H9 (cell line): Measurements from ENCODE around the gene ARHGAP26. TPM values are rescaled to one million over a fixed set of nuclear protein-coding genes. Genes with fewer than 3 reads are reported as not detected.

Experiments used
- DNase-seq: peaks from one replicate; pipeline ENCODE4 v3.0.0-alpha.2; 2017
- H2AFZ ChIP-seq: one replicate; pipeline ENCODE4 v1.6.1; 2013; ENCODE audit warnings: mild to moderate bottlenecking, low read length, control low read depth, moderate library complexity
- H2AK5ac ChIP-seq: 2 replicates; pipeline ENCODE4 v1.6.1; 2013; ENCODE audit warnings: low read length, control low read depth, mixed read lengths; ENCODE audit not compliant: insufficient read length
- H2BK120ac ChIP-seq: one replicate; pipeline ENCODE4 v1.6.1; 2013; ENCODE audit warnings: low read depth, mild to moderate bottlenecking, low read length, control low read depth, inconsistent platforms; ENCODE audit not compliant: poor library complexity, severe bottlenecking
- H2BK12ac ChIP-seq: 2 replicates; pipeline ENCODE4 v1.6.1; 2013; ENCODE audit warnings: low read length, control low read depth, mixed read lengths, low read depth; ENCODE audit not compliant: insufficient read length
- H2BK15ac ChIP-seq: 2 replicates; pipeline ENCODE4 v1.6.1; 2013; ENCODE audit warnings: low read depth, low read length, control low read depth
- H2BK20ac ChIP-seq: one replicate; pipeline ENCODE4 v1.6.1; 2013; ENCODE audit warnings: low read depth, mild to moderate bottlenecking, low read length, control low read depth, inconsistent platforms; ENCODE audit not compliant: poor library complexity, severe bottlenecking
- H2BK5ac ChIP-seq: 2 replicates; pipeline ENCODE4 v1.6.1; 2013; ENCODE audit warnings: low read length, control low read depth, mixed read lengths; ENCODE audit not compliant: insufficient read length
- H3K14ac ChIP-seq: 2 replicates; pipeline ENCODE4 v1.6.1; 2013; ENCODE audit warnings: low read length, control low read depth; ENCODE audit not compliant: insufficient read depth
- H3K18ac ChIP-seq: 2 replicates; pipeline ENCODE4 v1.6.1; 2013; ENCODE audit warnings: low read depth, mild to moderate bottlenecking, mixed read lengths, low read length, control low read depth; ENCODE audit not compliant: insufficient read length
- H3K23ac ChIP-seq: 2 replicates; pipeline ENCODE4 v1.6.1; 2013; ENCODE audit warnings: low read length, control low read depth, mixed read lengths, low read depth; ENCODE audit not compliant: insufficient read length
- H3K23me2 ChIP-seq: 2 replicates; pipeline ENCODE4 v1.6.1; 2013; ENCODE audit warnings: low read depth, mild to moderate bottlenecking, mixed read lengths, low read length, control low read depth; ENCODE audit not compliant: insufficient read length, poor library complexity, severe bottlenecking
- H3K27ac ChIP-seq: 2 replicates; pipeline ENCODE4 v1.5.1; 2013; ENCODE audit warnings: low read length, control low read depth, mixed read lengths, low read depth; ENCODE audit not compliant: insufficient read length
- H3K27me3 ChIP-seq: 2 replicates; pipeline ENCODE4 v1.6.1; 2013; ENCODE audit warnings: low read length, control low read depth, inconsistent platforms; ENCODE audit not compliant: insufficient read depth
- H3K4ac ChIP-seq: 2 replicates; pipeline ENCODE4 v1.6.1; 2013; ENCODE audit warnings: low read depth, mild to moderate bottlenecking, control low read depth, inconsistent platforms, low read length, moderate library complexity
- H3K4me1 ChIP-seq: 2 replicates; pipeline ENCODE4 v1.6.1; 2013; ENCODE audit warnings: low read length, control low read depth, inconsistent platforms; ENCODE audit not compliant: insufficient read depth
- H3K4me2 ChIP-seq: 2 replicates; pipeline ENCODE4 v1.6.1; 2013; ENCODE audit warnings: low read length, control low read depth, mixed read lengths; ENCODE audit not compliant: insufficient read length, insufficient read depth
- H3K56ac ChIP-seq: 2 replicates; pipeline ENCODE4 v1.6.1; 2013; ENCODE audit warnings: low read depth, mild to moderate bottlenecking, mixed read lengths, low read length, control low read depth; ENCODE audit not compliant: insufficient read length
- H3K79me1 ChIP-seq: 2 replicates; pipeline ENCODE4 v1.6.1; 2013; ENCODE audit warnings: low read depth, mild to moderate bottlenecking, moderate library complexity, low read length, control low read depth, inconsistent platforms; ENCODE audit not compliant: insufficient read depth, poor library complexity, severe bottlenecking
- H3K79me2 ChIP-seq: 2 replicates; pipeline ENCODE4 v1.6.1; 2013; ENCODE audit warnings: low read length, control low read depth, inconsistent platforms; ENCODE audit not compliant: insufficient read depth
- H3K9ac ChIP-seq: 2 replicates; pipeline ENCODE4 v1.6.1; 2013; ENCODE audit warnings: low read length, control low read depth, mixed read lengths; ENCODE audit not compliant: insufficient read length; ENCODE audit errors: extremely low read depth
- H3K9me3 ChIP-seq: one replicate; pipeline ENCODE4 v1.6.1; 2013; ENCODE audit warnings: low read depth, low read length, inconsistent platforms; ENCODE audit not compliant: control insufficient read depth
- H3T11ph ChIP-seq: one replicate; pipeline ENCODE4 v1.6.1; 2013; ENCODE audit warnings: mild to moderate bottlenecking, low read length, control low read depth, inconsistent platforms
- H4K20me1 ChIP-seq: one replicate; pipeline ENCODE4 v1.6.1; 2013; ENCODE audit not compliant: control insufficient read depth, insufficient read length, insufficient read depth
- H4K5ac ChIP-seq: 2 replicates; pipeline ENCODE4 v1.6.1; 2013; ENCODE audit warnings: low read depth, mild to moderate bottlenecking, mixed read lengths, low read length, control low read depth; ENCODE audit not compliant: insufficient read length
- H4K8ac ChIP-seq: replicated peaks from 2 replicates; pipeline ENCODE4 v1.6.1; 2013; ENCODE audit warnings: low read length, control low read depth, mixed read lengths, low read depth; ENCODE audit not compliant: insufficient read length
- H4K91ac ChIP-seq: 2 replicates; pipeline ENCODE4 v1.6.1; 2013; ENCODE audit warnings: low read depth, mild to moderate bottlenecking, moderate library complexity, mixed read lengths, low read length, control low read depth; ENCODE audit not compliant: insufficient read length
- H3K27ac Mint-ChIP-seq, 3 experiments: 2 replicates in 2 of 3; 3 replicates in 1 of 3; pipeline ENCODE4 v1.8.0; 2020 to 2021; ENCODE audit warnings: mixed read lengths in 3 of 3, mild to moderate bottlenecking in 1 of 3, moderate library complexity in 1 of 3
- H3K27me3 Mint-ChIP-seq: 2 replicates; pipeline ENCODE4 v1.8.0; 2021; ENCODE audit warnings: low read depth, mild to moderate bottlenecking, moderate library complexity, mixed read lengths
- H3K36me3 Mint-ChIP-seq, 3 experiments: 2 replicates in 2 of 3; 3 replicates in 1 of 3; pipeline ENCODE4 v1.8.0; 2020 to 2021; ENCODE audit warnings: low read depth in 3 of 3, mixed read lengths in 3 of 3; ENCODE audit not compliant: insufficient read depth in 1 of 3
- H3K4me1 Mint-ChIP-seq, 2 experiments: 2 replicates each; pipeline ENCODE4 v1.8.0; 2020; ENCODE audit warnings: mixed read lengths in 2 of 2
- H3K4me3 Mint-ChIP-seq, 2 experiments: 2 replicates in 1 of 2; 3 replicates in 1 of 2; pipeline ENCODE4 v1.8.0; 2020 to 2021; ENCODE audit warnings: mild to moderate bottlenecking in 2 of 2, mixed read lengths in 2 of 2, moderate library complexity in 1 of 2
- H3K9me3 Mint-ChIP-seq, 2 experiments: 2 replicates in 1 of 2; 3 replicates in 1 of 2; pipeline ENCODE4 v1.8.0; 2020; ENCODE audit warnings: mild to moderate bottlenecking in 2 of 2, mixed read lengths in 2 of 2, moderate library complexity in 1 of 2
- CTCF ChIP-seq: fragments of 200-600 bp; sonication (generic); conservative IDR thresholded peaks from 3 replicates; pipeline ENCODE4 v1.8.0; 2021; ENCODE audit warnings: antibody characterized with exemption, mild to moderate bottlenecking
- WGBS: extraction: QIAGEN DNeasy Blood & Tissue Kit; methylation state at CpG from one replicate; pipeline ENCODE4 v1.1.7; 2013; ENCODE audit warnings: missing lambda C conversion rate, low lambda C conversion rate, mixed read lengths; ENCODE audit not compliant: insufficient read length; ENCODE audit errors: extremely low coverage; 5-methylcytosine and 5-hydroxymethylcytosine counted together
- total RNA-seq: library from RNA; stranded (reverse); gene quantifications from 2 replicates; pipeline ENCODE4 v1.2.1, GENCODE V29; 2021

ARHGAP26 gene
- total RNA-seq, 1 experiment from 2014 or later, result 13.8 TPM

GRCh38 chr5:142740474-142741242 lies 29.5 kb upstream of the ARHGAP26 start:
- H3T11ph ChIP-seq, result no peak overlapping the region
- H4K91ac ChIP-seq, result no peak overlapping the region
- no peak overlapping the region for H3K23ac ChIP-seq
- H3K27ac ChIP-seq, result no peak overlapping the region
- H2BK120ac ChIP-seq, result no peak overlapping the region
- DNase-seq, result no peak
- H3K4me1 Mint-ChIP-seq, result peaks cover 22 to 32% of the 10 kb centered on the region in 2 experiments
- H3K14ac ChIP-seq, result no peak overlapping the region; the same call in 1 of the 2 replicates
- no peak overlapping the region for H2BK12ac ChIP-seq
- no peak overlapping the region for H3K18ac ChIP-seq
- H3K27me3 ChIP-seq, result no peaks in the 10 kb centered on the region
- no peak overlapping the region for H2BK5ac ChIP-seq
- H3K27ac Mint-ChIP-seq, result peak overlapping the region in 1 of 3 experiments; percentile 4; a peak in 1 of 7 replicates
- H2BK15ac ChIP-seq, result no peak overlapping the region
- TF ChIP-seq CTCF, result no peak
- no peak overlapping the region for H2AFZ ChIP-seq
- no peak overlapping the region for H2BK20ac ChIP-seq
- no peaks in the 10 kb centered on the region for H4K20me1 ChIP-seq
- H3K9me3 ChIP-seq, result no peaks in the 10 kb centered on the region
- H3K4me1 ChIP-seq, result peaks cover 7% of the 10 kb centered on the region; the same call in 1 of the 2 replicates
- no peak overlapping the region for H2AK5ac ChIP-seq
- no peaks in the 10 kb centered on the region for H3K79me1 ChIP-seq
- H3K27me3 Mint-ChIP-seq, result no peaks in the 10 kb centered on the region
- H3K79me2 ChIP-seq, result no peaks in the 10 kb centered on the region
- H3K4me3 Mint-ChIP-seq, result no peak overlapping the region
- H3K36me3 Mint-ChIP-seq, result peaks cover 0 to 14% (median 3%) of the 10 kb centered on the region in 3 experiments; a peak in 3 of 7 replicates
- no peak overlapping the region for H3K56ac ChIP-seq
- H4K8ac ChIP-seq, result no peak overlapping the region
- no peak overlapping the region for H3K9ac ChIP-seq
- no peak overlapping the region for H3K4me2 ChIP-seq
- WGBS, result no CpG with 5 or more reads among the region's 6 CpGs
- H3K4ac ChIP-seq, result no peak overlapping the region
- no peak overlapping the region for H4K5ac ChIP-seq
- H3K9me3 Mint-ChIP-seq, result no peaks in the 10 kb centered on the region
- no peaks in the 10 kb centered on the region for H3K23me2 ChIP-seq
